Mucosa of rectum (tissue), 2 donors: ENCODE results near the gene DMXL2.
"Not testable (repeated sequence)": the region's sequence is repeated elsewhere in the genome, so short reads cannot be mapped to it uniquely, and the experiment has no call there.

Source experiments
- H3K27ac ChIP-seq, 2 donors: one replicate each; pipeline ENCODE4 v1.7.0; 2013; ENCODE audit warnings: inconsistent platforms in 2 of 2, low read depth in 2 of 2, low read length in 2 of 2
- H3K27me3 ChIP-seq, 2 donors: one replicate each; pipeline ENCODE4 v1.7.0; 2013; ENCODE audit warnings: low read length in 2 of 2; ENCODE audit not compliant: control insufficient read depth in 2 of 2, insufficient read depth in 2 of 2
- H3K36me3 ChIP-seq, 2 donors: one replicate each; pipeline ENCODE4 v1.7.0; 2013; ENCODE audit warnings: low read length in 2 of 2; ENCODE audit not compliant: control insufficient read depth in 2 of 2, insufficient read depth in 2 of 2
- H3K4me1 ChIP-seq, 2 donors: one replicate each; pipeline ENCODE4 v1.7.0; 2013; ENCODE audit warnings: low read length in 2 of 2, mild to moderate bottlenecking in 1 of 2; ENCODE audit not compliant: control insufficient read depth in 2 of 2, insufficient read depth in 2 of 2
- H3K4me3 ChIP-seq, 2 donors: one replicate each; pipeline ENCODE4 v1.7.0; 2013; ENCODE audit warnings: low read length in 2 of 2
- H3K9ac ChIP-seq, 2 donors: one replicate each; pipeline ENCODE4 v1.7.0; 2013; ENCODE audit warnings: low read length in 2 of 2, low read depth in 1 of 2, mild to moderate bottlenecking in 1 of 2
- H3K9me3 ChIP-seq, 2 donors: one replicate each; pipeline ENCODE4 v1.7.0; 2013; ENCODE audit warnings: low read length in 2 of 2; ENCODE audit not compliant: control insufficient read depth in 2 of 2
- donor health status: healthy.
- donor health status: Normal muscosa, but diverticular disease.

DMXL2 gene

GRCh38 chr15:51577636-51578304 is 44.8 kb downstream of the DMXL2 start:
- Histone ChIP-seq H3K27ac (no peak overlapping the region), H3K9me3 (no peaks in the 10 kb centered on the region), H3K27me3 (no peaks in the 10 kb centered on the region), H3K4me3 (no peak overlapping the region), H3K4me1 (no peaks in the 10 kb centered on the region), H3K9ac (no peak overlapping the region), H3K36me3 (no peaks in the 10 kb centered on the region)

- Histone ChIP-seq H3K36me3 (no peaks in the 10 kb centered on the region), H3K4me1 (no peaks in the 10 kb centered on the region), H3K27me3 (no peaks in the 10 kb centered on the region), H3K9me3 (no peaks in the 10 kb centered on the region), H3K4me3 (no peak overlapping the region), H3K9ac (no peak overlapping the region), H3K27ac (peak overlapping the region in 1 of 2 donors; percentile 13)
Observed at GRCh38 chr15:51576911-51577500, 45.6 kb downstream of the DMXL2 start.

- Histone ChIP-seq H3K27me3 (no peaks in the 10 kb centered on the region), H3K9ac (no peak overlapping the region), H3K4me1 (no peaks in the 10 kb centered on the region), H3K36me3 (no peaks in the 10 kb centered on the region), H3K9me3 (no peaks in the 10 kb centered on the region), H3K27ac (peak overlapping the region in 1 of 2 donors; percentile 34), H3K4me3 (no peak overlapping the region)
Observed at GRCh38 chr15:51576286-51576850, 46.2 kb downstream of the DMXL2 start.

GRCh38 chr15:51575775-51576174 is 46.8 kb downstream of the DMXL2 start:
- H3K27ac ChIP-seq, result no peak overlapping the region

GRCh38 chr15:51573352-51573751 is 49.2 kb downstream of the DMXL2 start:
- not testable (repeated sequence) for H3K4me3 ChIP-seq, H3K27ac ChIP-seq, H3K27me3 ChIP-seq, H3K9me3 ChIP-seq, H3K9ac ChIP-seq, H3K4me1 ChIP-seq, H3K36me3 ChIP-seq

More at GRCh38 chr15:51575775-51576174, 46.8 kb downstream of the DMXL2 start:
- Histone ChIP-seq H3K4me3 (no peak overlapping the region), H3K9ac (no peak overlapping the region), H3K36me3 (no peaks in the 10 kb centered on the region), H3K9me3 (no peaks in the 10 kb centered on the region), H3K27me3 (no peaks in the 10 kb centered on the region), H3K4me1 (no peaks in the 10 kb centered on the region)

GRCh38 chr15:51568939-51569784 is 53.4 kb downstream of the DMXL2 start:
- H3K27ac ChIP-seq, H3K36me3 ChIP-seq, H3K4me1 ChIP-seq, H3K9me3 ChIP-seq, H3K9ac ChIP-seq, H3K27me3 ChIP-seq, H3K4me3 ChIP-seq: not testable (repeated sequence)

- H3K9ac ChIP-seq, result no peak overlapping the region
Observed at GRCh38 chr15:51561271-51561670, 61.3 kb downstream of the DMXL2 start.

GRCh38 chr15:51558876-51559275 is 63.7 kb downstream of the DMXL2 start:
- Histone ChIP-seq H3K4me1 (no peaks in the 10 kb centered on the region), H3K4me3 (no peak overlapping the region), H3K27me3 (no peaks in the 10 kb centered on the region), H3K9ac (no peak overlapping the region), H3K9me3 (no peaks in the 10 kb centered on the region), H3K36me3 (peaks cover 0 to 9% of the 10 kb centered on the region in 2 donors), H3K27ac (no peak overlapping the region)

More at GRCh38 chr15:51561271-51561670, 61.3 kb downstream of the DMXL2 start:
- H3K9me3 ChIP-seq, result no peaks in the 10 kb centered on the region
- H3K4me3 ChIP-seq, result no peak overlapping the region
- no peaks in the 10 kb centered on the region for H3K27me3 ChIP-seq
- H3K4me1 ChIP-seq, result no peaks in the 10 kb centered on the region
- peaks cover 0 to 9% of the 10 kb centered on the region in 2 donors for H3K36me3 ChIP-seq
- no peak overlapping the region for H3K27ac ChIP-seq

GRCh38 chr15:51558411-51558810 is 64.2 kb downstream of the DMXL2 start:
- Histone ChIP-seq H3K9me3 (no peaks in the 10 kb centered on the region), H3K4me3 (no peak overlapping the region), H3K27me3 (no peaks in the 10 kb centered on the region), H3K27ac (no peak overlapping the region), H3K9ac (no peak overlapping the region), H3K36me3 (peaks cover 0 to 9% of the 10 kb centered on the region in 2 donors), H3K4me1 (no peaks in the 10 kb centered on the region)

GRCh38 chr15:51550841-51551240 is 71.7 kb downstream of the DMXL2 start:
- Histone ChIP-seq H3K4me1 (no peaks in the 10 kb centered on the region), H3K27ac (no peak overlapping the region), H3K4me3 (no peak overlapping the region), H3K27me3 (no peaks in the 10 kb centered on the region), H3K36me3 (no peaks in the 10 kb centered on the region), H3K9ac (no peak overlapping the region), H3K9me3 (no peaks in the 10 kb centered on the region)
